ENCODE measurements around the gene SPEF1.

DNA sequence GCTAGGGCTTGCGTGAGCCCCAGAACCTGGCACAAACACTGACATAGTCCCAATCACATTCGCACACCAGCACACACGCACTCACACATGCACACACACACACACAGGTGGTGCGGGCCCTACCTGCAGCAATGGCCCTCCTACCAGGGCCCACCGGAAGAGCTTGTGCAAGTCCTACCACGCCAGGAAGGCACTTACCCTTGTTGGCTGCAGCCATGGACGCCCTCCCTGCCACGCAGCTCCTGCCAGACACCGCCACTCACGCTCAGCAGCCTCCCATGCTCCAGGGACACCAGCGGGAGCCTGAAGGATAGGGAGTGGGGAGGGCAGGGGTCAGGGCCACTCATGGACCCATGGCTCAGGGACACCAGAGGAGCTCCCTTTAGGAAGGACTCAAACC is 21.4 kb downstream of the SPEF1 start:
- no peak for TF ChIP-seq POLR2A (IDR thresholded peaks at IDR 0.05)
- TF ChIP-seq, protein P1, sequence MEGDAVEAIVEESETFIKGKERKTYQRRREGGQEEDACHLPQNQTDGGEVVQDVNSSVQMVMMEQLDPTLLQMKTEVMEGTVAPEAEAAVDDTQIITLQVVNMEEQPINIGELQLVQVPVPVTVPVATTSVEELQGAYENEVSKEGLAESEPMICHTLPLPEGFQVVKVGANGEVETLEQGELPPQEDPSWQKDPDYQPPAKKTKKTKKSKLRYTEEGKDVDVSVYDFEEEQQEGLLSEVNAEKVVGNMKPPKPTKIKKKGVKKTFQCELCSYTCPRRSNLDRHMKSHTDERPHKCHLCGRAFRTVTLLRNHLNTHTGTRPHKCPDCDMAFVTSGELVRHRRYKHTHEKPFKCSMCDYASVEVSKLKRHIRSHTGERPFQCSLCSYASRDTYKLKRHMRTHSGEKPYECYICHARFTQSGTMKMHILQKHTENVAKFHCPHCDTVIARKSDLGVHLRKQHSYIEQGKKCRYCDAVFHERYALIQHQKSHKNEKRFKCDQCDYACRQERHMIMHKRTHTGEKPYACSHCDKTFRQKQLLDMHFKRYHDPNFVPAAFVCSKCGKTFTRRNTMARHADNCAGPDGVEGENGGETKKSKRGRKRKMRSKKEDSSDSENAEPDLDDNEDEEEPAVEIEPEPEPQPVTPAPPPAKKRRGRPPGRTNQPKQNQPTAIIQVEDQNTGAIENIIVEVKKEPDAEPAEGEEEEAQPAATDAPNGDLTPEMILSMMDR (IDR thresholded peaks at IDR 0.05 in 8 of 11, conservative IDR thresholded peaks at IDR 0.05 in 3 of 11) = no peak
- TF ChIP-seq POLR2AphosphoS5 (IDR thresholded peaks at IDR 0.05) = peak in 1 of 3 donors; percentile 29
